Kidney (tissue), 14 donors: ENCODE data around the gene HSBP1L1. TPM values are rescaled to one million over a fixed set of nuclear protein-coding genes. Genes with fewer than 3 reads are reported as not detected.
"Not testable (repeated sequence)": the region's sequence is repeated elsewhere in the genome, so short reads cannot be mapped to it uniquely, and the experiment has no call there.

Experiments
- DNase-seq, 5 donors: peaks; one replicate each; pipeline ENCODE4 v3.0.0-alpha.2; 2013 to 2020
- FAIRE-seq: peaks from 2 replicates; lab custom pipeline; 2012; peaks lifted over from hg19 to GRCh38; lab: Jason Lieb, UNC
- H3K27ac ChIP-seq, 2 donors: one replicate each; pipeline ENCODE4 v1.7.0; 2013; ENCODE audit warnings: low read depth in 2 of 2, low read length in 2 of 2, inconsistent platforms in 1 of 2
- H3K27me3 ChIP-seq: one replicate; pipeline ENCODE4 v1.7.1; 2013; ENCODE audit warnings: low read length, inconsistent platforms; ENCODE audit not compliant: control insufficient read depth, insufficient read depth
- H3K36me3 ChIP-seq, 3 donors: one replicate each; pipeline versions ENCODE4 v1.7.0 to v1.7.1; 2013; ENCODE audit warnings: low read length in 3 of 3, control low read depth in 1 of 3, inconsistent platforms in 1 of 3; ENCODE audit not compliant: insufficient read depth in 3 of 3, control insufficient read depth in 2 of 3
- H3K4me1 ChIP-seq, 3 donors: one replicate each; pipeline versions ENCODE4 v1.7.0 to v1.7.1; 2013; ENCODE audit warnings: low read length in 3 of 3, inconsistent platforms in 1 of 3, low read depth in 1 of 3; ENCODE audit not compliant: control insufficient read depth in 2 of 3, insufficient read depth in 2 of 3
- H3K4me3 ChIP-seq, 3 donors: one replicate each; pipeline versions ENCODE4 v1.7.0 to v1.8.1; 2013; ENCODE audit warnings: low read length in 3 of 3, control low read depth in 1 of 3, inconsistent platforms in 1 of 3
- H3K9ac ChIP-seq, 3 donors: one replicate each; pipeline versions ENCODE4 v1.7.0 to v1.7.1; 2013; ENCODE audit warnings: low read length in 3 of 3, control low read depth in 1 of 3, inconsistent platforms in 1 of 3
- H3K9me3 ChIP-seq, 3 donors: one replicate each; pipeline versions ENCODE4 v1.7.0 to v1.7.1; 2013; ENCODE audit warnings: low read length in 3 of 3, control low read depth in 1 of 3, inconsistent platforms in 1 of 3; ENCODE audit not compliant: control insufficient read depth in 2 of 3, insufficient read depth in 1 of 3
- intact Hi-C: fragments of 100-400 bp; cut with DNase I; formaldehyde crosslinking; loops from one replicate; pipeline ENCODE4 v1.11.1; 2022
- polyA plus RNA-seq: library from polyadenylated mRNA; stranded (reverse); fragments of 350-450 nt; fragmentation: Illumina TruSeq; extraction: RNeasy Lipid Tissue Mini Kit (QIAGEN cat#74804); gene quantifications from one replicate; pipeline ENCODE4 v1.2.3, GENCODE V29; 2014; ENCODE audit warnings: low read depth, low replicate concordance; ENCODE audit not compliant: insufficient read depth
- total RNA-seq: library from RNA; stranded (reverse); fragmentation: NEBNext Ultra II Directional; extraction: Animal tissue kit (Norgen Biotek cat#: 25700); gene quantifications from one replicate; pipeline ENCODE4 v1.2.1, GENCODE V29; 2021
- TF ChIP-seq, protein P1 (sequence below): IDR thresholded peaks from 3 replicates; pipeline ENCODE4 v1.5.1; 2012; ENCODE audit warnings: mild to moderate bottlenecking, moderate library complexity, borderline replicate concordance; ENCODE audit not compliant: insufficient read depth; ENCODE audit errors: extremely low read depth
- donor health status: control.
- donor health status: control.
- donor health status: control.
- donor health status: control.
- donor health status: control.
- donor health status: DM: yes; HTN: yes; CAD: no.
- donor health status: Normal renal cell carcinoma (clear cell type).

The HSBP1L1 gene
- total and polyA plus RNA-seq, 2 donors from 2014 or later = 26.0 to 43.6 TPM

DNA sequence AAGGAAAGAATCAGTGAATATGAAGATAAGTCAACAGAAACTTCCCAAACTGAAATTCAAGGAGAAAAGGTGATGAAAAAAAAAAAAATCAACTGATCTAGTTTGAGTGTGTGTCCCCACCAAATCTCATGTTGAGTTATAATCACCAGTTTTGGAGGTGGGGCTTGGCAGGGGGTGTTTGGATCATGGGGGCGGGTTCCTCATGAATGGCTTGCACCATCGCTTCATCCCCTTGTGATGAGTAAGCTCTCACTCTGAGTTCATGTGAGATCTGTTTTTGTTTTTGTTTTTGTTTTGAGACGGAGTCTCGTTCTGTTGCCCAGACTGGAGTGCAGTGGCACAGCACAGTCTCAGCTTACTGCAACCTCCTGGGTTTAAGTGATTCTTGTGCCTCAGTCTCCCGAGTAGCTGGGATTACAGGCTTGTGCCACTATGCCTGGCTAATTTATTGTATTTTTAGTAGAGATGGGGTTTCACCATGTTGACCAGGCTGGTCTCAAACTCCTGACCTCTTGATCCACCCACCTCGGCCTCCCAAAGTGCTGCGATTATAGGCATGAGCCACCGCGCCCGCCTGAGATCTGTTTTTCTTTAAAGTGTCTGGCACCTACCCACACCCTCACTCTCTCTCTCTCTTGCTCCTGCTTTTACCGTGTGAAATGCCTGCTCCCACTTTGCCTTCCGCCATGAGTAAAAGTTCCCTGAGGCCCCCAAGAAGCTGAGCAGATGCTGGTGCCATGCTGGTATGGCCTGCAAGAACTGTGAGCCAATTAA is 9.0 kb upstream of the HSBP1L1 start:
- Histone ChIP-seq H3K9me3 (no peaks in the 10 kb centered on the region), H3K9ac (no peak overlapping the region), H3K36me3 (no peaks in the 10 kb centered on the region), H3K4me3 (no peak overlapping the region), H3K27me3 (no peaks in the 10 kb centered on the region), H3K4me1 (peaks cover 0 to 5% (median 4%) of the 10 kb centered on the region in 3 donors), H3K27ac (no peak overlapping the region)
- FAIRE-seq (no peak), DNase-seq (no peak)
- intact Hi-C loops = no loop called here
- TF ChIP-seq, protein P1, sequence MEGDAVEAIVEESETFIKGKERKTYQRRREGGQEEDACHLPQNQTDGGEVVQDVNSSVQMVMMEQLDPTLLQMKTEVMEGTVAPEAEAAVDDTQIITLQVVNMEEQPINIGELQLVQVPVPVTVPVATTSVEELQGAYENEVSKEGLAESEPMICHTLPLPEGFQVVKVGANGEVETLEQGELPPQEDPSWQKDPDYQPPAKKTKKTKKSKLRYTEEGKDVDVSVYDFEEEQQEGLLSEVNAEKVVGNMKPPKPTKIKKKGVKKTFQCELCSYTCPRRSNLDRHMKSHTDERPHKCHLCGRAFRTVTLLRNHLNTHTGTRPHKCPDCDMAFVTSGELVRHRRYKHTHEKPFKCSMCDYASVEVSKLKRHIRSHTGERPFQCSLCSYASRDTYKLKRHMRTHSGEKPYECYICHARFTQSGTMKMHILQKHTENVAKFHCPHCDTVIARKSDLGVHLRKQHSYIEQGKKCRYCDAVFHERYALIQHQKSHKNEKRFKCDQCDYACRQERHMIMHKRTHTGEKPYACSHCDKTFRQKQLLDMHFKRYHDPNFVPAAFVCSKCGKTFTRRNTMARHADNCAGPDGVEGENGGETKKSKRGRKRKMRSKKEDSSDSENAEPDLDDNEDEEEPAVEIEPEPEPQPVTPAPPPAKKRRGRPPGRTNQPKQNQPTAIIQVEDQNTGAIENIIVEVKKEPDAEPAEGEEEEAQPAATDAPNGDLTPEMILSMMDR = no peak

- Histone ChIP-seq H3K9ac (no peak overlapping the region), H3K4me1 (peaks cover 0 to 5% (median 2%) of the 10 kb centered on the region in 3 donors), H3K27ac (no peak overlapping the region), H3K4me3 (no peak overlapping the region), H3K27me3 (no peaks in the 10 kb centered on the region), H3K9me3 (no peaks in the 10 kb centered on the region), H3K36me3 (no peaks in the 10 kb centered on the region)
- TF ChIP-seq, protein P1 = no peak
- intact Hi-C loops = no loop called here
- FAIRE-seq (no peak), DNase-seq (no peak)
These were observed 8.2 kb upstream of the HSBP1L1 start for GRCh38 chr18:79956276-79956675.

DNA sequence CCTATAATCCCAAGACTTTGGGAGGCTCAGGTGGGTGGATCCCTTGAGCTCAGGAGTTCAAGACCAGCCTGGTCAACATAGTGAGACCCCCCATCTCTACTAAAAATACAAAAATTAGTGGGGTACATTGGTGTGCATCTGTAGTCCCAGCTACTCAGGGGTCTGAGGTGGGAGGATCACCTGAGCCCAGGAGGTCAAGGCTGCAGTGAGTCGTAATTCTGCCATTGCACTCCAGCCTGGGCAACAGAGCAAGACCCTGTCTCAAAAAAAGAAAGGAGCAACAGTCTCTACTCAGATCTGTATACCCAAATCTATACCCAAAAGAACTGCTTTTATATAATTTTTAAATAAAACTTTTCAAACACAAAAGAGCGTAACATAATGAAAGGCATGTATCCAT is 5.5 kb upstream of the HSBP1L1 start:
- no peak overlapping the region for H3K9ac ChIP-seq

DNA sequence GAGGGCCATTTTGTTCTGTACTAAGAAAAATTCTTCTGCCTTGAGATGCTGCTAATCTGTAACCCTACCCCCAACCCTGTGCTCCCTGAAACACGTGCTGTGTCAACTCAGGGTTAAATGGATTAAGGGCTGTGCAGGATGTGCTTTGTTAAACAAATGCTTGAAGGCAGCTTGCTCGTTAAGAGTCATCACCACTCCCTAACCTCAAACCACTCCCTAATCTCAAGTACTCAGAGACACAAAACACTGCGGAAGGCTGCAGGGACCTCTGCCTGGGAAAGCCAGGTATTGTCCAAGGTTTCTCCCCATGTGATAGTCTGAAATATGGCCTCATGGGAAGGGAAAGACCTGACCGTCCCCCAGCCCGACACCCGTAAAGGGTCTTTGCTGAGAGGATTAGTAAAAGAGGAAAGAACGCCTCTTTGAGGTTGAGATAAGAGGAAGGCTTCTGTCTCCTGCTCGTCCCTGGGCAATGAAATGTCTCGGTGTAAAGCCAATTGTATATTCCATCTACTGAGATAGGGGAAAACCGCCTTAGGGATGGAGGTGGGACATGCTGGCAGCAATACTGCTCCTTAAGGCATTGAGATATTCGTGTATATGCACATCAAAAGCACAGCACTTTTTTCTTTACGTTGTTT is 4.2 kb upstream of the HSBP1L1 start:
- H3K9me3 ChIP-seq, FAIRE-seq, H3K27ac ChIP-seq, H3K4me1 ChIP-seq, intact Hi-C loops, H3K36me3 ChIP-seq, H3K4me3 ChIP-seq, H3K27me3 ChIP-seq, H3K9ac ChIP-seq: not testable (repeated sequence)
- DNase-seq = peak in 1 of 5 donors; percentile 32

More for the DNA sequence above, 5.5 kb upstream of the HSBP1L1 start:
- Histone ChIP-seq H3K4me1 (peaks cover 0 to 5% (median 4%) of the 10 kb centered on the region in 3 donors), H3K27me3 (no peaks in the 10 kb centered on the region), H3K4me3 (no peak overlapping the region), H3K27ac (no peak overlapping the region), H3K9me3 (no peaks in the 10 kb centered on the region), H3K36me3 (no peaks in the 10 kb centered on the region)
- TF ChIP-seq, protein P1 = no peak
- intact Hi-C loops = no loop called here
- no peak for DNase-seq
- FAIRE-seq = no peak
